ENCODE data around the gene PCDHB9. TPM values are rescaled to one million over a fixed set of nuclear protein-coding genes. Genes with fewer than 3 reads are reported as not detected.
"Not testable (repeated sequence)": the region's sequence is repeated elsewhere in the genome, so short reads cannot be mapped to it uniquely, and the experiment has no call there.

PCDHB9 gene
- total RNA-seq, 1 experiment from 2014 or later: 5.6 TPM

- Histone ChIP-seq H3K27me3 (replicated peaks; ENCODE audit: insufficient read depth, low read depth, low read length, poor library complexity) (no peaks in the 10 kb centered on the region), H3K9me3 (ENCODE audit: low read depth, low read length, poor library complexity, severe bottlenecking) (peaks cover 19% of the 10 kb centered on the region), H3K4me1 (ENCODE audit: insufficient read depth, low read length, poor library complexity, severe bottlenecking) (no peaks in the 10 kb centered on the region), H3K27ac (ENCODE audit: low read depth, low read length, poor library complexity, severe bottlenecking) (peak within 1 kb of the TSS; percentile 77), H3K4me3 (ENCODE audit: low read depth, low read length, poor library complexity, severe bottlenecking) (peak within 1 kb of the TSS; percentile 54), H3K36me3 (ENCODE audit: insufficient read depth, low read length, poor library complexity, severe bottlenecking) (no peaks in the 10 kb centered on the region)
- intact Hi-C loops (cut with micrococcal nuclease; ENCODE audit: unreplicated experiment): loop anchor here (1.0 kb wide), 1 partner anchor 361 kb away; no protein-coding TSS in a partner anchor
- BruUV-seq (replicated peaks): TSS peak; percentile 70
- no peak for TF ChIP-seq EZH2 (IDR thresholded peaks at IDR 0.05; ENCODE audit: borderline replicate concordance, low read depth, low read length, poor library complexity, severe bottlenecking)
- peak; percentile 85 for TF ChIP-seq CTCF (conservative IDR thresholded peaks at IDR 0.05; ENCODE audit: low read depth, low read length)
- POLR2A ChIA-PET (ENCODE audit: low non-redundant PET): no interaction called here
- CTCF ChIA-PET: interaction anchor here (0.5 to 1.9 kb wide), 12 partner anchors 9 to 368 kb away, joined by 3 to 9 read pairs (median 5); partner anchors contain the start of genes PCDHB14, PCDHB16, PCDHB8 and PCDHB9
- peak; percentile 84 for DNase-seq (ENCODE audit: low spot score)
Observed at GRCh38 chr5:141199359-141200235, 12.6 kb downstream of the PCDHB9 start, which contains the start of gene PCDHB11. Gene PCDHB11 (plus strand): TSS chr5:141199627. CDS start chr5:141199775, 148 bp downstream.

- POLR2A ChIA-PET (ENCODE audit: low non-redundant PET): not testable (repeated sequence)
Observed at GRCh38 chr5:141201126-141201525, 14.2 kb downstream of the PCDHB9 start.

GRCh38 chr5:141201646-141202045 lies 14.7 kb downstream of the PCDHB9 start:
- POLR2A ChIA-PET (ENCODE audit: low non-redundant PET); intact Hi-C loops (cut with micrococcal nuclease; ENCODE audit: unreplicated experiment); DNase-seq (ENCODE audit: low spot score); H3K36me3 ChIP-seq (ENCODE audit: insufficient read depth, low read length, poor library complexity, severe bottlenecking); H3K9me3 ChIP-seq (ENCODE audit: low read depth, low read length, poor library complexity, severe bottlenecking); H3K4me1 ChIP-seq (ENCODE audit: insufficient read depth, low read length, poor library complexity, severe bottlenecking); H3K4me3 ChIP-seq (ENCODE audit: low read depth, low read length, poor library complexity, severe bottlenecking); H3K27me3 ChIP-seq (replicated peaks; ENCODE audit: insufficient read depth, low read depth, low read length, poor library complexity); H3K27ac ChIP-seq (ENCODE audit: low read depth, low read length, poor library complexity, severe bottlenecking); BruUV-seq (replicated peaks): not testable (repeated sequence)
- CTCF ChIA-PET: interaction anchor here (0.6 kb wide), 1 partner anchor 688 kb away, joined by 3 read pairs; no protein-coding TSS in a partner anchor

More at GRCh38 chr5:141201126-141201525, 14.2 kb downstream of the PCDHB9 start:
- H3K27ac ChIP-seq (ENCODE audit: low read depth, low read length, poor library complexity, severe bottlenecking); H3K4me1 ChIP-seq (ENCODE audit: insufficient read depth, low read length, poor library complexity, severe bottlenecking); H3K27me3 ChIP-seq (replicated peaks; ENCODE audit: insufficient read depth, low read depth, low read length, poor library complexity); intact Hi-C loops (cut with micrococcal nuclease; ENCODE audit: unreplicated experiment); H3K36me3 ChIP-seq (ENCODE audit: insufficient read depth, low read length, poor library complexity, severe bottlenecking); DNase-seq (ENCODE audit: low spot score); BruUV-seq (replicated peaks); H3K4me3 ChIP-seq (ENCODE audit: low read depth, low read length, poor library complexity, severe bottlenecking): not testable (repeated sequence)
- CTCF ChIA-PET: interaction anchor here (0.6 kb wide), 1 partner anchor 689 kb away, joined by 3 read pairs; no protein-coding TSS in a partner anchor
- H3K9me3 ChIP-seq (ENCODE audit: low read depth, low read length, poor library complexity, severe bottlenecking): peaks cover 15% of the 10 kb centered on the region

GRCh38 chr5:141208478-141208877 lies 21.5 kb downstream of the PCDHB9 start, which contains the start of gene PCDHB12:
Gene PCDHB12 (plus strand): TSS chr5:141208719. CDS start chr5:141208908, 189 bp downstream.
- peak; percentile 56 for DNase-seq (ENCODE audit: low spot score)
- intact Hi-C loops (cut with micrococcal nuclease; ENCODE audit: unreplicated experiment): no loop called here
- no TSS peak for BruUV-seq (replicated peaks)

GRCh38 chr5:141210281-141210680 lies 23.3 kb downstream of the PCDHB9 start:
- DNase-seq (ENCODE audit: low spot score); BruUV-seq (replicated peaks); H3K27me3 ChIP-seq (replicated peaks; ENCODE audit: insufficient read depth, low read depth, low read length, poor library complexity); H3K4me1 ChIP-seq (ENCODE audit: insufficient read depth, low read length, poor library complexity, severe bottlenecking); H3K9me3 ChIP-seq (ENCODE audit: low read depth, low read length, poor library complexity, severe bottlenecking); H3K4me3 ChIP-seq (ENCODE audit: low read depth, low read length, poor library complexity, severe bottlenecking); intact Hi-C loops (cut with micrococcal nuclease; ENCODE audit: unreplicated experiment); H3K36me3 ChIP-seq (ENCODE audit: insufficient read depth, low read length, poor library complexity, severe bottlenecking); CTCF ChIA-PET; H3K27ac ChIP-seq (ENCODE audit: low read depth, low read length, poor library complexity, severe bottlenecking); POLR2A ChIA-PET (ENCODE audit: low non-redundant PET): not testable (repeated sequence)

More at GRCh38 chr5:141208478-141208877, 21.5 kb downstream of the PCDHB9 start, which contains the start of gene PCDHB12:
- Histone ChIP-seq H3K27ac (ENCODE audit: low read depth, low read length, poor library complexity, severe bottlenecking) (no peak within 1 kb of the TSS), H3K9me3 (ENCODE audit: low read depth, low read length, poor library complexity, severe bottlenecking) (peaks cover 3% of the 10 kb centered on the region), H3K4me1 (ENCODE audit: insufficient read depth, low read length, poor library complexity, severe bottlenecking) (no peaks in the 10 kb centered on the region), H3K4me3 (ENCODE audit: low read depth, low read length, poor library complexity, severe bottlenecking) (peak within 1 kb of the TSS; percentile 8), H3K27me3 (replicated peaks; ENCODE audit: insufficient read depth, low read depth, low read length, poor library complexity) (no peaks in the 10 kb centered on the region), H3K36me3 (ENCODE audit: insufficient read depth, low read length, poor library complexity, severe bottlenecking) (no peaks in the 10 kb centered on the region)
- no peak for TF ChIP-seq EZH2 (IDR thresholded peaks at IDR 0.05; ENCODE audit: borderline replicate concordance, low read depth, low read length, poor library complexity, severe bottlenecking)
- peak; percentile 52 for TF ChIP-seq CTCF (conservative IDR thresholded peaks at IDR 0.05; ENCODE audit: low read depth, low read length)
- ChIA-PET CTCF (interaction anchor here (0.8 to 0.9 kb wide), 3 partner anchors 9 to 352 kb away, joined by 3 read pairs; partner anchors contain the start of genes PCDHB11 and PCDHB6), POLR2A (ENCODE audit: low non-redundant PET) (no interaction called here)
